Measurements from ENCODE around the gene ZZZ3.
"Not testable (repeated sequence)": the region's sequence is repeated elsewhere in the genome, so short reads cannot be mapped to it uniquely, and the experiment has no call there.

ZZZ3 gene

DNA sequence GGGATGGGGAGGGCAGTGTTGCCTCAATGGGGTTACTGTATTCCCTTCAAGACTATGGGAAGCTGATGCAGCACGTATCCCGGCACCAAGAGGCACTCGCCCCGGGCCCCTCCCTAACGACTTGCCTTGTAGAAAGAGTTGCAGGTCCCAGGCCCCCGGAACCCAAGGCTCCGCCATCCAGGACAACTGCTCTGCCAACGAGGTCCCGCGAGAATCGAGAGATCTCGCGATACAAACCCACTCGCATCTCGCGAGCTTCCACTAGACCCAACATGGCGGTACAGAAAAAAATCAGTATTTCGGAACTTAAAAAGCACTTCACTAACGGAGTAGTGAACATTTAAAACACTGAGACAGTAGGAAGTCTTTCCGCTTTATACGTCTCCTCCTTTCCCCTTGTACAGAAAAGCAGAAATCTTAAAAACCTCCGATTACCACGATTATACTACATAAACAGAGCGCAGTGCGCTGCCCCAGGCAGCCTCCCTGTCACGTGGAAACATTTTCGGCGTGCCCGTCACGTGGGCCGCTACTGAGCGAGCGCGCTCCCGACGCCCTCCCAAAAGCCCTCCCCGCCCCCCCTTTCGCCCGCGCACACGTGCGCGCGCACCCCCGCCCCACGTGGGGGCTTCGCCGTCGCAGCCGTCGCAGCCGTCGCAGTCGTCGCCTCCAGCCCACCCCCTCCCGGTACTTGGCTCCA, at the start of gene ZZZ3:
TSS of gene ZZZ3 (minus strand) at position 199 of the 700 bp plus-strand sequence. CDS start 49,304 bp downstream, outside the sequence.
- DNase-seq (ENCODE audit: extremely low read depth in 1 of 2, low read depth in 1 of 2): peak; percentile 72 to 83

DNA sequence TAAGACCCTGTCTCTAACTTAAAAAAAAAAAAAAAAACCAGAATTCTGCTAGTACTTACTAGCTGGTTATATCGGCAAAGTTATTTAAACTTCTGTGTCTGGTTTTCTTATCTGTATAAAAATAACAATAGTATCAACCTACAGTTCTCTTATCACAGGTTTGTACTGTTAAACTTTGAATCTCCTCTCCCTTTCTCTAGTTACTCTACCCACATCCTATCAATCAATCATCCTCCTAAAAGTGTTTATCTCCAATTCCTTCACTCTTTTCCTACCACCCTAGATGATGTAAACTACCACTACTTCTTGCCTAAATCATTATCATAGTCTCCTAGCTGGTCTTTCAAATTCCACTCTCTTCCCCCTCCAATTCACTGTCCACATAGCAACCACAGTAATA, 49.6 kb upstream of the ZZZ3 start:
- DNase-seq (ENCODE audit: extremely low read depth in 1 of 2, low read depth in 1 of 2): no peak

DNA sequence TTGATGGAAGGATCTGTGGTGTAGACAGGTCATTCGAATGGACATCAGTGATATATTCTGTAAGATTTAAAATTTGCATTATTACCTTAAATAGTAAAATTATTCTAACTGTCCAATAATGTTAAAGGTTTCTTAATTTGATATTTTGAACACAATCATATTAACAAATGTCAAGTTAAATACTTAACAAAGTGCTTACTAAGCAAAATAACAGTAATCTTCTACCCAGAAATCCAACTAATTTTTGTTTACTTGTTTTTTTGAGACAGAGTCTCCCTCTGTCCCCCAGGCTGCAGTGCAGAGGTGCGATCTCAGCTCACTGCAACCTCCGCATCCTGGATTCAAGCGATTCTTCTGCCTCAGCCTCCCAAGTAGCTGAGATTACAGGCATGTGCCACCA, 43.2 kb upstream of the ZZZ3 start:
- no peak for DNase-seq (ENCODE audit: extremely low read depth in 1 of 2, low read depth in 1 of 2)

DNA sequence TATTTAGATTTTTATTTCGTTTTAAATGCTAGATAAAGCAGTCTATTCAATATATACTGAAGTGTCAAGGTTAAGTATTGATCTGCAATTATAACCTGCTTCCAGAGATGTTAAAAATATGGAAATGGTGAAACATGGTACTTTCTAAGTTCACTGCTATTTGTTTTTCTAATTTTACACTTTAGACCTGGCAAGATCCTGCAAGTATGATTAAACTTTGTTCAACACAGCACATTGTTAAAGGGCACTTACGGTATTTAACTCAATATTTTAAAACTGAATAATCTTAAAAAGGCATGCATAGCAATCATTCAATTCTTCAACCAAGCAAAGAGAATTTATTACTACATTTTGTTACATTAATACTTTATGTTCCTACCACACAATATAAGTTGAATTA, 35.7 kb upstream of the ZZZ3 start:
- DNase-seq (ENCODE audit: extremely low read depth in 1 of 2, low read depth in 1 of 2): no peak

DNA sequence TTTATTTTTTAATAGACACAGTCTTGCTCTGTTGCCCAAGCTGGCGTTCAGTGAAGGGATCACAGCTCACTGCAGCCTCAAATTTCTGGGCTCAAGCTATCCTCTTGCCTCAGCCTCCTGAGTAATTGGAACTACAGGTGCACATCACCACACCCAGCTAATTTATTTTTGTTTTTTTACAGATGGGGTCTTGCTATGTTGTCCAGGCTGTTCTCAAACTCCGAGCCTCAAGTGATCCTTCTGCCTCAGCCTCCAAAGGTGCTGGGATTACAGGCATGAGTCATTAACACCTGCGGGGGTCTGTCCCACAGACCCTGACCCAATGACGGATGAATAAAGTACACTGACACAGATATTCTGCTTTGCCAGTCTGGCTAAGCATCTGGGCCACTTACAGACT, 33.6 kb upstream of the ZZZ3 start:
- no peak for DNase-seq (ENCODE audit: extremely low read depth in 1 of 2, low read depth in 1 of 2)

DNA sequence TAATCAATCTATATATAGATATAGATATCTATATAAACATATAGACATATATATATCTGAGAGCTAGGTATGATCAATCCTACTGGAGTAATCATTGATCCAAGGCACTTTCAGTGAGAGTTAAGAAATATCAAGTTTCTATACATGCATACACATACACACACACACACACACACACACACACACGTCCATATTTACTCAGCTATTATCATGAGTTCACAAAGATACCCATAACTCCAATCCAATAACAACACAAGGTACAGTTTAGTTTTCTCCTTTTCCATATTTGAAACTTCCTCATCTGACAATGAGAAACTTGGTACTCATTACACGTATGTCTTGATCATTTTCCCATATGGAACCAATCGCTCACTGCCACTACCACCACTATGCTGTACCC, 27.3 kb upstream of the ZZZ3 start:
- no peak for DNase-seq (ENCODE audit: extremely low read depth in 1 of 2, low read depth in 1 of 2)

DNA sequence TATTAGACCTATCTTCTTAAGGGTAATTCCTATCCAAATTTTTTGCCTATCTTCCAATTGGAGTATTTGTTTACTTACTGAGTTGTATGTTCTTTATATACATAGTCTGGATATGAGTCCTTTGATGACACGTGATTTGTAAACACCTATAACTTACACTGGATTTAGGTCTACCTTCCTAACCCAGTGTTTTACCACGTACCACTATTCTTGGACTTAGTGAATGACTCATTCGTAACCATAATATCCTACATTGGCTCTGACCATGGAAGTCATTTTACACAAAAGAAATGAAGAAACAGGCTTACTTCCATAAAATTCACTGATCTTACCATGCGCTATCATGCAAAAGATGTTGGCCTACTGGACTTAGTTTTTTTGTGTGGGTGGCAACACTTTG, 23.9 kb upstream of the ZZZ3 start:
- no peak for DNase-seq (ENCODE audit: extremely low read depth in 1 of 2, low read depth in 1 of 2)

DNA sequence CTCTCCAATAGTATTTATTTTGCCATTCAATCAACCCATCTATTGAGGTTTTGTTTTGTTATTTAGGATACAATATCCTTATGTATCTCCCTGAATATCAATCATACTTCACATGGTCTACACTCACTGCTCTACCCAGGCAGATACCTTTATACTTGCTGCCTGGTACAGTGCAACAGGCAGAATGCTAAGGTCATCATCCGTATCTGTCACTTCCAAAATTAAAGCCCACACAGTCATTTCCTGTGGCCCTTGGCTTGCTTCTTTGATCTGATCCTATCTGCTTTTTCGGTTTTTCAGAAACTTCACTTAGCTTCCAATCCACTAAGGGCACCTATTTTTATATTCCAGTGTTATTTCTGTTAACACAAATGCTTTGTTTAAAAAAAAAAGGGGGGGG, 22.3 kb upstream of the ZZZ3 start:
- no peak for DNase-seq (ENCODE audit: extremely low read depth in 1 of 2, low read depth in 1 of 2)

DNA sequence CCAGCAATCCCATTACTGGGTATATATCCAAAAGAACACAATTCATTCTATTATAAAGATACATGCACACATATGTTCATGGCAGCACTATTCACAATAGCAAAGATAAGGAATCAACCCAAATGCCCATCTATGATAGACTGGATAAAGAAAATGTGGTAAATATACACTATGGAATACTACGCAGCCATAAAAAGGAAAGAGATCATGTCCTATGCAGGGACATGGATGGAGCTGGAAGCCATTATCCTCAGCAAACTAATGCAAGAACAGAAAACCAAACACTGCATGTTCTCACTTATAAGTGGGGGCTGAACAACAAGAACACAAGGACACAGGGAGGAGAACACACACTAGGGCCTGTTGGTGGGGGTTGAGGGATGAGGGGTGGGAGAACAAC, 17.2 kb upstream of the ZZZ3 start:
- not testable (repeated sequence) for DNase-seq (ENCODE audit: extremely low read depth in 1 of 2, low read depth in 1 of 2)

DNA sequence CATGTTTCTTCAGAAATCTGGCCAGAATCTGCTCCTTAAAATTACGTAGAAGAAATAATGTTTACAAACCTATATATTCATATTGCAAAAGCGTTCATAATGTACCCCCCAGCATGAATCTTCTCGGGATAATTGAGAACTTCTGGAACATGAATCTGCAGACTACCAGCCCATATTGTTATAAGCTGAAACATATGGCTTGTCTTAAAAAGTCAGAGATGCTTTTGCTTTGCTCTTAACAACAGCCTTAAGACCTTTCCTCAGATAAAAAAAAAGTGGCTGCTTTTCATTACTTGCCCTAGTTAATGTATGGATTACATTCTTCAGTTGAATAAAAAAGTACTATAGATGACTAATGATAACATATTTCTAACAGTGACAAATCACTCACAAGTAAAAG, 15.0 kb upstream of the ZZZ3 start:
- DNase-seq (ENCODE audit: extremely low read depth in 1 of 2, low read depth in 1 of 2): no peak

DNA sequence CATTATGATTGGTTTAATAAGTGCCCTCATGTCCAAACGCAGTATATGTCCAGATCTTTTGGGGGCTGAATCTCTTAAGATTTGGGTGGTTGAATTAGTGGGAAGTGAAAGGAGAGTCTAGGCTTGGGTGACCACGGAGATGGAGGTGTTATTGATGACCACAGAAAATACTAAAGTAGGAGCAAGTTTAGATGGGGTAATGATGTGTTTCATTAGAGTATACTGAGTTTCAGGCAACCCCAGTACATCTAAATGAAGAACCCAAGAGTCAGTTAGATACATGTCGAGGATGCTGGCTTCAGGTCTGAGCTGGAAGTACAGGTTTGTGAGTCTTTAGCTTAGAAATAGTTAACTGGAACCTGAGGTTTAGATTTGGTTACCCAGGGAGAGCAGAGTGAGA, 6.5 kb upstream of the ZZZ3 start:
- no peak for DNase-seq (ENCODE audit: extremely low read depth in 1 of 2, low read depth in 1 of 2)

DNA sequence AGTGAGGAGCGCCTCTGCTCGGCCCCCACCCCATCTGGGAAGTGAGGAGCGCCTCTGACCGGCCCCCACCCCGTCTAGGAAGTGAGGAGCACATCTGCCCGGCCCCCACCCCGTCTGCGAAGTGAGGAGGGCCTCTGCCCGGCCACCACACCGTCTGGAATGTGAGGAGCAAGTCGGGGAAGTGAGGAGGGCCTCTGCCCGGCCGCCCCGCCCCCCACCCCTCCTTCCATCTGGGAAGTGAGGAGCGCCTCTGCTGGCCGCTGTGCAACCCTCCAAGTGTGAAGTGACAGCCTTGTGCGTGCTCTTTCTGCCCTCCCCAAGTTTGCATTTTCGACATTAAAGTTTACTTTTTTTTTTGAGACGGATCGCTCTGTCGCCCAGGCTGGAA, 5.1 kb upstream of the ZZZ3 start:
- no peak for DNase-seq (ENCODE audit: extremely low read depth in 1 of 2, low read depth in 1 of 2)

DNA sequence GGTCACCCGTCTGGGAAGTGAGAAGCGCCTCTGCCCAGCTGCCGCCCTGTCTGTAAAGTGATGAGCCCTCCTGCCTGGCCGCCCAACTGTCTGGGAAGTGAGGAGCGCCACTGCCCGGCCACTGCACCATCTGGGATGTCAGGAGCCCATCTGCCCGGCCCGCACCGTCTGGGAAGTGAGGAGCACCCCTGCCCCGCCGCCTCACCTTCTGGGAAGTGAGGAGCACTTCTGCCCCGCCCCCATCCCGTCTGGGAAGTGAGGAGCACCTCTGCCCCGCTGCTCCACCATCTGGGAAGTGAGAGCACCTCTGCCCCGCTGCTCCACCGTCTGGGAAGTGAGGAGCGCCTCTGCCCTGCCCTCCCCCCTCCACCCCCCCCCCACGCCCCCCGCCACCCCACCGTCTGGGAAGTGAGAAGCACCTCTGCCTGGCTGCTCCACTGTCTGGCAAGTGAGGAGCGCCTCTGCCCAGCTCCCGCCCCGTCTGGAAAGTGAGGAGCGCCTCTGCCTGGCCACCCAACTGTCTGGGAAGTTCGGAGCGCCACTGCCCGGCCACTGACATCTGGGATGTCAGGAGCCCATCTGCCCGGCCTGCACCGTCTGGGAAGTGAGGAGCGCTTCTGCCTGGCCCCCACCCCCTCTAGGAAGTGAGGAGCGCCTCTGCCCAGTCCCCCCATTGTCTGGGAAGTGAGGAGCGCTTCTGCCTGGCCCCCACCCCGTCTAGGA, 4.5 kb upstream of the ZZZ3 start:
- DNase-seq (ENCODE audit: extremely low read depth in 1 of 2, low read depth in 1 of 2): no peak

DNA sequence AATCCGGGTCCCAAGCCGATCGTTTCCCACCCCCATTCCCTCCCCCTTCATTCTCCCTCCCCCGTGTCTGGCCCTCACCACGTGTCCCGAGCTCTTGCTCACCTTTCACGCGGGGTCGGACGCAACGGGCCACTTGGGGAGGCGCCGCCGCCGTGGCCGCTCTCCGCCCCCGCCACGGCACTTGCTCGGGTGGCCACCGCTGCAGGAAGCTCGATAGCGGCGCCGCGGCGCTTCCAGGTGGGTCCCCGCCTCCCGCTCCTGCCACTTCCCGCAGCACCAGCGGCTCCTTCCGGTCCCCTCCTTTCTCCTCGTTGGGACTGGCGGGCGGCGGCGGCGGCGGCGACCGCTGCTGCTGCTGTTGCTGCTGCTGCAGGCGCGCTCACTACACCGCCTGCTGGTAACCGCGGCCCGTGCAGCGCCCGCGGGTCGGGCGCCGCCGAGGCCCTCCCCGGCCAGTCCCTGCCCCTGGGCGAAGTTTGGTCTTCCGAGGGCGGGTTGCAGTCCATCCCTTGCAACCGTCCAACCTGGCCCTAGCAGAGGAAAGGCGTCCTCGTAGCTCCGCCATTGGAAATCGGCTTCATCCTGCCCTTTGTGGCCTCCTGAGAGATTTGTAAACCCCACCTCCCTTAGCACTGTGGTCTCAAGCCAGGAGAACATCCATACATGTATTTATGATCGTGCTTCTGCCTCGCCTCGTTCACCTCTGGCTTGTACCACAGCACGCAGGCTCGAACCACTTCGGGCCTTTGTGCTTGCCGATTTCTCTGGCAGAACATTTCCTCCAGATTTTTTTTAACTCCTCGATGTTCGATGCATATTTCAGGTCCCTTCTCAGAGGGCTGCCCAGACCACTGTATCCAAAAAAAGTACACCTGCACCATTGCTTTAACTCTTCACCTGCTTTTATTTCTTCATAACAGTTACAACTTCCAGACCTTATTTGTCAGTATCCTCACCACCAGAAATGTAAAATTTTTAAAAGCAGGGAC, 996 bp upstream of the ZZZ3 start:
- peak; percentile 86 to 90 for DNase-seq (ENCODE audit: extremely low read depth in 1 of 2, low read depth in 1 of 2)

DNA sequence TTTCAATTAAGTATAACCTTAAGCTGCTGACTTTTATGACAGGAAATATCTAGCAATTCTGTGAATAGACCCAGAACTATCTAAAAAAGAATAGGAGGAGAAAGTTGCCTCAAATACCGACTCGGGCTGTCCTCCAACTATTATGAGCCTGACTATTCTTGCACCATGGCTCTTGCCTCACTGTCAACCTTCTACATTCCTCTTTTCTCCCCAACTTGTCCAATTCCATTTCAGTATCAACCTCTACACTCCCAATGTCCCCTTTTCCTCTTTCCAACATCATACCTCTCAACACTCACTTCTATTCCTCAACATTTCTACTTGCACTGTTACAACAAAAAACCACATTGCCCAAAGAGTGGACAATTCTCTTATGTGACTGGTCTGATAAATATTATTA, 2.3 kb downstream of the ZZZ3 start:
- DNase-seq (ENCODE audit: extremely low read depth in 1 of 2, low read depth in 1 of 2): no peak

DNA sequence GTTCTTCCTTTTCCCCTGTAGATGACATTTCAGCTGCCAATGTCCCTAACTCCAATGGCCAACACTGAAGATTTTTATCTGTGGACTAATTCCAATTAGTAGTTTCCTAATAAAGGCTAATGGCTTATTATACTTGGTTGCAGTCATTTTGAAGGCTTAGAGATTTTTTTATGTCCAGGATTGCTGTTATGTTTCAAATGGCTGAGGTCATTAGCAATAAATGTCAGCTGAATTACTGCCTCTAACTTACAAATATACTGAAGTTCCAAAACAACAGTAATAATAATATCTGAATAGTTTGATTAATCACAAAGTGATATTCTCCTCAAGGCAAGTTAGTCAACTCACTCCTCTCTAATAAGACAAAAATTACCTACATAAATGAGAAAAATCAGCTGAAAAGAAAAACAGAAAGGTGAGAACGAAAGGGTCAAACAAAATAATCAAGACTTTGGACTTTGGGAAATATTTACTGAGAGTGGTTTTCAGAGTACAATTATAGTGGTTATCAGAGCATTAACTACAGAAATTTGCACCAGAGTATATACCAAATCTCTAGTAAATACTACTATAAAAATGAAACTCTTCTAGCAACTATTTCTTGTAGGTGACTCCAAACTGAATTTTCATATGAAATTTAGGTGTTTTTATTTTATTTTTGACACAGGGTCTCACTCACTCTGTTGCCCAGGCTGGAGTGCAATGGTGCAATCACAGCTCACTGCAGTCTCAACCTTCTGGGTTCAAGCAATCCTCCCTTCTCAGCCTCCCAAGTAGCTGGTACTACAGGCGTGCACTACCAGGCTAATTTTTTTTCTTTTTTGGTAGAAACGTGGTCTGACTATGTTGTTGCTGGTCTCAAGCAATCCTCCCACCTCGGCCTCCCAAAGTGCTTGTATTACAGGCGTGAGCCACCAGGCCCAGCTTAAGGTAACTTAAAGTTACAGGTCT, 3.5 kb downstream of the ZZZ3 start:
- DNase-seq (ENCODE audit: extremely low read depth in 1 of 2, low read depth in 1 of 2): no peak

DNA sequence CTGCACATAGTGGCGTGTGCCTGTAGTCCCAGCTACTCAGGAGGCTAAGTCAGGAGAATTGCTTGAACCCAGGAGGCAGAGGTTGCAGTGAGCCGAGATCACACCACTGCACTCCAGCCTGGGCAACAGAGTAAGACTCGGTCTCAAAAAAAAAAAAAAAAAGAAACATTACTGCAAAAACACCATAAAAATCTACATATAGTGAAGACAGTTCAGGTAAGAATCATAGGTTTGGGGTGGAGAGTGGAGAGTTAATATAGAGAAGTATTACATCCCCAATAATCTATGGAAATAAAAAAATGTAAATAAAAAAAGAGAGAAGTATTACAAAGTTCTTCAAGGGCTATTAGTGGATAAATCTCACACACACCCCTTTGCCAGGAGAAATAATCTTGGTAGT, 7.7 kb downstream of the ZZZ3 start:
- DNase-seq (ENCODE audit: extremely low read depth in 1 of 2, low read depth in 1 of 2): not testable (repeated sequence)

DNA sequence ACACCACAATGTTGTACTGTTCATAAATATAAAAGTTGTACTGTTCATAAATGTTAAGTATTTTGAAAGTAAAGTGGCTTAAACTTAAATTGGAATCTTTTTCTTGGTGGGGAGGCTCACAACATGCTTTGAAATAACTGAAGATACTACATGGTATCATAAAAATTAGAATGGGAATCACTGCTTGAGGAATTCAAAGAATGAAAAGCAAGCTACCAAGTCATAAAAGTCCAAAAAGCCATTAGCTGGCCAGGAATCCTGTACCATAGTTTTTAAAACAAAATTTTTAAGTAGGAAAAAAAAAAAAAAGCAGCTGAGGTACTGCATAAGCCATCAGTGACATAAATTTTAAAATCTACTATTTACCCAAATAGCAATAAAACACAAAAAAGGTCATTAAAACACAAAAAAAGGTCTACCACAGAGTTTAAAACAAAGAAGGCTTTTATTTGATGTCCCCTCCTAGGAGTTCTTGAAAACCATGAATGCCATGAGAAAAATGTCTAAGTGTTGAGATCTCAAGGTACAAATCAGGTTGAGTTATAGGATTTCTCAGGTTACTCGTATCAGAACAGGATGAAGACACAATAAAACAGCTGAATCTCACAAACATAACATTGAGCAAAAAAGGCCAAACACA, 8.6 kb downstream of the ZZZ3 start:
- DNase-seq (ENCODE audit: extremely low read depth in 1 of 2, low read depth in 1 of 2): no peak

DNA sequence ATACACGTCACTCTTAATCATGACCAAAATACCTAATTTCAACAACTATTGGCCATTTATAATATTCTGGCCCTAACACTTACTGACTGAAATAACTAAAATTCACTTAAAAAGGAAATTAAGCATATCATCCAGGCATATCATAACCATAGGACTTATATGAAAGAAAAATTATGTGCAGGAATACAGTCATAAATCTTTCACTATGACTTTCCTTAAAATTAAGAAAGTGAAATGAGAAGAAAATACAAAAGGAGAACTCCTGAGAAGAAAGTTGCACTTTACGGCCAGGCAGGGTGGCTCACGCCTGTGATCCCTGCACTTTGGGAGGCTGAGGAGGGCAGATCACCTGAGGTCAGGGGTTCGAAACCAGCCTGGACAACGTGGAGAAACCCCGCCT, 9.4 kb downstream of the ZZZ3 start:
- DNase-seq (ENCODE audit: extremely low read depth in 1 of 2, low read depth in 1 of 2): no peak

DNA sequence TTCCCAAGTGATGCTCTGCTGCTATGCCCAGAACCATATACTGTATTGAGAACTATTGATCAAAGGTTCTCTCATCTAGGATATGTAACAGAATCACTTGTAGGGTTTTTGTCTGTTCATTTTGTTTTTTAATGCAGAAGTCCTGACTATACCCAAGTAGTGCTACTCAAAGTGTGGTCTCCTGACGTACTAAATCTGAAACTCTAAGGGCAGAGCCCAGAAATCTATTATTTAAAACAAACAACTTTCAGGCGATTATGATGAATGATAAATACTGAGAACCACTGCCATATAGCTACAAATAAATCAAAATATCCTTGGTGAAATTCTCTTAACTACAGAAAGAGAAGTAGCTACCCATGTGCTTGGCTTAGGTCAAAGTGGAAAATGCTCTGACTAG, 10.1 kb downstream of the ZZZ3 start:
- DNase-seq (ENCODE audit: extremely low read depth in 1 of 2, low read depth in 1 of 2): no peak

All from stimulated activated CD8-positive, alpha-beta memory T cell treated with anti-CD3 and anti-CD28 coated beads, Interleukin-7, amount 100 ng/mL, for 48 hours (primary cell).